Smooth muscle cell (in vitro differentiated cells): Measurements from ENCODE around the gene CDCA4. TPM values are rescaled to one million over a fixed set of nuclear protein-coding genes. Genes with fewer than 3 reads are reported as not detected.
A peak's percentile ranks its signal among the peaks of the same experiment; 100 is the strongest.

Experiments
- DNase-seq: peaks from one replicate; lab custom pipeline; 2025; ENCODE audit not compliant: unreplicated experiment; lab: John Stamatoyannopoulos, UW
- H2AFZ ChIP-seq: fragments of 200-600 bp; sonication (generic); 2 replicates; pipeline ENCODE4 v1.6.0; 2016; ENCODE audit warnings: antibody characterized with exemption, low read depth, mild to moderate bottlenecking
- H3F3A ChIP-seq: fragments of 200-600 bp; sonication (generic); 2 replicates; pipeline ENCODE4 v1.6.0; 2017; ENCODE audit warnings: antibody characterized with exemption, low read depth
- H3K27ac ChIP-seq: fragments of 200-600 bp; sonication (generic); 2 replicates; pipeline ENCODE4 v1.5.1; 2016; ENCODE audit warnings: low read depth, mild to moderate bottlenecking
- H3K27me3 ChIP-seq: fragments of 200-600 bp; sonication (generic); 2 replicates; pipeline ENCODE4 v1.6.1; 2016; ENCODE audit warnings: low read depth, mild to moderate bottlenecking
- H3K36me3 ChIP-seq: fragments of 200-600 bp; sonication (generic); 2 replicates; pipeline ENCODE4 v1.5.1; 2016; ENCODE audit warnings: low read depth
- H3K4me1 ChIP-seq: fragments of 200-600 bp; sonication (generic); 2 replicates; pipeline ENCODE4 v1.5.1; 2016; ENCODE audit warnings: low read depth
- H3K4me2 ChIP-seq: fragments of 200-600 bp; sonication (generic); 2 replicates; pipeline ENCODE4 v1.6.0; 2016; ENCODE audit warnings: mild to moderate bottlenecking
- H3K4me3 ChIP-seq: fragments of 200-600 bp; sonication (generic); 2 replicates; pipeline ENCODE4 v1.5.1; 2016; ENCODE audit warnings: mild to moderate bottlenecking
- H3K79me2 ChIP-seq: fragments of 200-600 bp; sonication (generic); 2 replicates; pipeline ENCODE4 v1.6.0; 2016; ENCODE audit warnings: low read depth, mild to moderate bottlenecking
- H3K9ac ChIP-seq: fragments of 200-600 bp; sonication (generic); 2 replicates; pipeline ENCODE4 v1.6.0; 2016; ENCODE audit warnings: low read depth
- H3K9me3 ChIP-seq: fragments of 200-600 bp; sonication (generic); replicated peaks from 2 replicates; pipeline ENCODE4 v1.5.1; 2016; ENCODE audit warnings: low read depth
- H4K20me1 ChIP-seq: fragments of 200-600 bp; sonication (generic); 2 replicates; pipeline ENCODE4 v1.6.0; 2016; ENCODE audit warnings: low read depth
- WGBS: methylation state at CpG from one replicate; pipeline ENCODE4 v1.1.7; 2016; ENCODE audit warnings: low lambda C conversion rate; 5-methylcytosine and 5-hydroxymethylcytosine counted together
- polyA plus RNA-seq: library from polyadenylated mRNA; unstranded; fragments of >200 nt; fragmentation: Nextera tagmentation; extraction: Ambion mirVana; gene quantifications from 2 replicates; pipeline ENCODE4 v1.2.1, GENCODE V29; 2016
- total RNA-seq: library from RNA; depleted of rRNA; stranded (reverse); fragments of >200 nt; gene quantifications from 2 replicates; pipeline ENCODE4 v1.2.3, GENCODE V29; 2014
- TF ChIP-seq, protein P1 (sequence below): fragments of 200-600 bp; sonication (generic); IDR thresholded peaks from 2 replicates; pipeline ENCODE4 v1.5.1; 2017; ENCODE audit warnings: borderline replicate concordance, mild to moderate bottlenecking, antibody characterized with exemption; ENCODE audit not compliant: insufficient read depth, poor library complexity, severe bottlenecking

CDCA4 gene
- total and polyA plus RNA-seq, 2 experiments from 2014 or later, result 15.1 to 23.5 TPM

DNA sequence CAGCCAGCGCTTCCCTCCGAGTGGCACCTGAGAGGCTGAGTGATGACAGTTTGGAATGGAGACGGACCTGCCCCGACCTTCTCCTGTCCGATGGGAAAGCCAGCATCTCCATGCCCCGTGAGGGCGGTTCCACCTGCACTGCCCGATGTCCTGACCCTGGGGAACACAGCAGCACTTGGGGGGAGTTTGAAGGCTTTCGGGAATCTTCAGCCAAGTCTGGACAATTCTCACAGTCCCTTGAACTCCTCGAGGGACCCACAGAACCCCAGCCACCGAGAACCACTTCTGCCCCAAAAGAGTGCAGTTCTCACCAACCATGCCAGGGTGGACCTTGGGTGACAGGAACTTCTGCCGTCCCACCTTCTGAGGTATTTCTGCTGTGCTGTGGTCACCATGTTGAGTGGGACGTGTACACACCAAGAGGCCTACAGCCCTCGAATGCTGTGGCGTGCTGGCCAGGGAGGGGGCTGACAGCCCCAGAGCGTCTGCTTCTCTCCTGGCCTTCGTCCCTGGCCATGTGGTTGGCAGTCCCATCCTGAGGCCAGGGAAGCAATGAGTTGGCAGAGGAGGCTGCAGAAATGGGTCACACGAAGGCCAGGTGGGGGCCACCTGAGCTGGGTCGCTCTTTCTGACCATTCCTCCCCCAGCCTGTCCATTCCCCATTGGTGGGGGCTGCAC lies 34.3 kb downstream of the CDCA4 start:
- 79% methylated on average over 19 of the region's 19 CpGs for WGBS
- no peak overlapping the region for H2AFZ ChIP-seq
- H3K9ac ChIP-seq, result peak overlapping the region; percentile 92
- peaks cover 5% of the 10 kb centered on the region for H3K4me1 ChIP-seq
- H3K27ac ChIP-seq, result peak overlapping the region; percentile 83
- H3K9me3 ChIP-seq, result no peaks in the 10 kb centered on the region
- peak overlapping the region; percentile 67 for H3K4me3 ChIP-seq
- TF ChIP-seq, protein P1, sequence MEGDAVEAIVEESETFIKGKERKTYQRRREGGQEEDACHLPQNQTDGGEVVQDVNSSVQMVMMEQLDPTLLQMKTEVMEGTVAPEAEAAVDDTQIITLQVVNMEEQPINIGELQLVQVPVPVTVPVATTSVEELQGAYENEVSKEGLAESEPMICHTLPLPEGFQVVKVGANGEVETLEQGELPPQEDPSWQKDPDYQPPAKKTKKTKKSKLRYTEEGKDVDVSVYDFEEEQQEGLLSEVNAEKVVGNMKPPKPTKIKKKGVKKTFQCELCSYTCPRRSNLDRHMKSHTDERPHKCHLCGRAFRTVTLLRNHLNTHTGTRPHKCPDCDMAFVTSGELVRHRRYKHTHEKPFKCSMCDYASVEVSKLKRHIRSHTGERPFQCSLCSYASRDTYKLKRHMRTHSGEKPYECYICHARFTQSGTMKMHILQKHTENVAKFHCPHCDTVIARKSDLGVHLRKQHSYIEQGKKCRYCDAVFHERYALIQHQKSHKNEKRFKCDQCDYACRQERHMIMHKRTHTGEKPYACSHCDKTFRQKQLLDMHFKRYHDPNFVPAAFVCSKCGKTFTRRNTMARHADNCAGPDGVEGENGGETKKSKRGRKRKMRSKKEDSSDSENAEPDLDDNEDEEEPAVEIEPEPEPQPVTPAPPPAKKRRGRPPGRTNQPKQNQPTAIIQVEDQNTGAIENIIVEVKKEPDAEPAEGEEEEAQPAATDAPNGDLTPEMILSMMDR, result no peak
- H3F3A ChIP-seq, result no peaks in the 10 kb centered on the region
- H3K4me2 ChIP-seq, result peak overlapping the region; percentile 89
- H4K20me1 ChIP-seq, result no peaks in the 10 kb centered on the region
- no peak for DNase-seq
- no peaks in the 10 kb centered on the region for H3K27me3 ChIP-seq
- no peaks in the 10 kb centered on the region for H3K36me3 ChIP-seq
- H3K79me2 ChIP-seq, result no peaks in the 10 kb centered on the region

DNA sequence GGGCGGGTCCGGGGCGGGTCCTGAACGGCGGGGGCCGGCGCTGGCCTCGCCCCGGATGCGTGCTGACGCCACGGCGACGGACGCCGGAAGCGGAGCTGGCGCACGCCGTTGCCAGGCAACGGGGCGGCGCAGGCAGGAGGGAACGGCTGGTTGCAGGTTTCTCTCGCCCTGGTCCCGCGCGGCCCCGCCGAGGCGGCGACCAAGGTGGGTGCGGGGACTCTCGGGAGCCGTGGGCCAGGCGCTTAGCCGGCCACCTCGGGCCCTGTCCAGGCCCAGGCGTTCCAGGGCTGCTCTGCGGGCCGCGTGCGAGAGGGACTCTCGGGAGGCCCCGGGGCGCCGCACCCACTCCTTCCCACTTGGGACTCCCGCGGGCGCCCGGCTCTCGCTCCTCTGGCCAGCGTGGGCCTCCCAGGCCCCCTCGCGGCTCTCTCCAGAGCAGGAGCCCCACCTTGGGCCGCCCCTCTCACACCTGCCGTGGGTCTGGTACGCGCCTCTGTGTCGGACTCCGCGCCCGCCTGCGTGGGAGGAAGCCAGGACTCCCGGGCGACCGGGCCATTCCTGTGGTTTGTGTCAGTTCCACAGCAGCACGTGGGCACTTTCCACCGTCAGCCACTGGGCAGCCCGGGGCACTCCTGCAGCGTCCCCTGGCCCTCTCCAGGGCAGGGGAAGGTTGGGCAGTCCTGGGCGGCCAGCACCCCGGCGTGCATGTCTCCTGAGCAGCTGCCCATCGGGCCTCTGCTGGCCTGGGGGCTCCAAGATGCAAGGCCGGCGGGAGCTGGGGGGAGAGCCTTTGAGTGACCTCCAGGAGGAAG lies 35.0 kb downstream of the CDCA4 start, which contains the start of gene CLBA1:
TSS of gene CLBA1 (plus strand) at position 114 of the 812 bp plus-strand sequence. CDS start at position 758, 644 bp downstream.
- Histone ChIP-seq H3K9me3 (no peaks in the 10 kb centered on the region), H3K4me2 (peak within 1 kb of the TSS; percentile 89), H3F3A (no peaks in the 10 kb centered on the region), H3K79me2 (no peaks in the 10 kb centered on the region), H3K4me3 (peak within 1 kb of the TSS; percentile 67), H4K20me1 (no peaks in the 10 kb centered on the region), H3K9ac (peak within 1 kb of the TSS; percentile 92), H3K27me3 (no peaks in the 10 kb centered on the region), H3K4me1 (peaks cover 5% of the 10 kb centered on the region), H3K27ac (peak within 1 kb of the TSS; percentile 83), H2AFZ (no peak within 1 kb of the TSS), H3K36me3 (no peaks in the 10 kb centered on the region)
- peak; percentile 63 for DNase-seq
- 6% methylated on average over 62 of the region's 77 CpGs for WGBS
- TF ChIP-seq, protein P1, result no peak

DNA sequence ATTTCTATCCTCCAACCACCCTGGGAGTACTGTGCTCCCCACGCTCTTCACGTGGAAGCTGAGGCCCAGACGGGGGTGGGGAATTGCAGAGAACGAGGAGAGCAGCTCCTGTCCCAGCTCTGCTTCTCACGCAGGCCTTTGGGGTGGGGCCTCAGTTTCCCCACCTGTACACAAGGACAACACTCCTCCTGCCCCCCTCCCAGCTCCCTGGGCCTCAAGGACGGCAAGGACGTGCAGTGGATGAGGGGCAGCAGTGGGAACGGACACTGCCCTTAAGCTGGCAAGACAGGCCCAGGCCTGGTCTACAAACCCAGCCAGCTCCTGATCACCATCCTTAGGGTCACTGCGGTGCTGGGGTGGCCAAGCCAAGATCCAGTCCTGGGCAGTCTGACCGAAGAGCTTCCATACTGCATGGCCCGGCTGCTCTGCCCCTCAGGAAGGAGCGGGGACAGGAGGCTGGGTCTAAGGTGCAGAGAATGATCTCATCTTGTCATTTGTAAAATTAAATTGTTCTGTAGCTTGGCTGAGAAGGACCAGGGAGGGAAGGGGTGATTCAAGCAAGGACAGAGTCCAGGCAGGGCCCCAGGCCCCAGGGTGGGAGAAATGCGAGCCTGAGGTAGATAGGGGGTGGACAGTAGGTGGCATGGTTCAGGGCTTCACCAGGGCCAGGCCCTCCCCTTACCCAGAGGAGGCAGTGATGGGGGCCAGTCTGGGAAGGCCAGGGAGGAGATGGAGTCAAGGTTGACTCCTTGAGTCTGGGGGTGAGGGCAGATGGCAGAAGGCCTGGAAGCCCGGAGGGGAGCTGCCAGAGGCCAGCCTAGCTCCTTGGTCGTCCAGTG lies 36.6 kb downstream of the CDCA4 start:
- TF ChIP-seq, protein P1, result no peak
- H3K27me3 ChIP-seq, result no peaks in the 10 kb centered on the region
- no peaks in the 10 kb centered on the region for H3K36me3 ChIP-seq
- DNase-seq, result no peak
- no peak overlapping the region for H3K27ac ChIP-seq
- H3K9me3 ChIP-seq, result no peaks in the 10 kb centered on the region
- no peaks in the 10 kb centered on the region for H4K20me1 ChIP-seq
- H3K4me1 ChIP-seq, result peaks cover 5% of the 10 kb centered on the region
- 95% methylated on average over 15 of the region's 15 CpGs for WGBS
- no peaks in the 10 kb centered on the region for H3K79me2 ChIP-seq
- H3K4me2 ChIP-seq, result no peak overlapping the region
- H2AFZ ChIP-seq, result no peak overlapping the region
- H3F3A ChIP-seq, result no peaks in the 10 kb centered on the region
- no peak overlapping the region for H3K4me3 ChIP-seq
- no peak overlapping the region for H3K9ac ChIP-seq
